ENCODE measurements around the gene OR6J1.
"Not testable (repeated sequence)": the region's sequence is repeated elsewhere in the genome, so short reads cannot be mapped to it uniquely, and the experiment has no call there.

OR6J1 gene

DNA sequence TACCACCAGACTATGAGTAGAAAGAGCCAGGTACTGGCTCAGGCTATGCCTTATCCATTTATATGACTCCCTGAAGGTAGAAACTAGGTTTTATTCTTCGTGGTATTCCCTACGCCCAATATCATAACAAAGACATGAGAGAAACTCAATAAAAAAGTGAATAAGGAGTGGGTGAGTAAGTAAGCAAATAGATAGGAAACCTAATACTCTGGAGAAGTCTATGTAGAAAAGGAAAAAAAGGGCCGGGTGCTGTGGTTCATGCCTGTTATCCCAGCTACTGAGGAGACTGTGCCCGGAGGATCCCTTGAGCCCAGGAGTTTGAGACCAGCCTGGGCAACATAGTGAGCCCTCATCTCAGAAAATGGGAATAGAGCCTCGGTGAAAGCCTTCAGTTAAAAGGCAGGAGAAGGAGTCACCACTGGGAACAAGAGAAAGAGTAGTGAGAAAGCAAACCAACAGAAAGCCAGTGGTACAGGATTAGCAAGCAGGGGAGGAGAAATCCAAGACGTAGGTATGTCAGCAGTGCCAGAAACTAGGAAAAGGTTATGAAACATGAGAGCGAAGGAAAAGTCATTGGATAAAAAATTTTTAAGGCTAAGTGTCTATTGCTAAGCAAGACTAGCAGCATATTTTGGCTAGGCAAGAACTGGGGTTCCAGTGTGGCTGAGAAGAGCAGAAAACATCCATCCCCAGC is 6.0 kb upstream of the OR6J1 start:
- no peak for DNase-seq

DNA sequence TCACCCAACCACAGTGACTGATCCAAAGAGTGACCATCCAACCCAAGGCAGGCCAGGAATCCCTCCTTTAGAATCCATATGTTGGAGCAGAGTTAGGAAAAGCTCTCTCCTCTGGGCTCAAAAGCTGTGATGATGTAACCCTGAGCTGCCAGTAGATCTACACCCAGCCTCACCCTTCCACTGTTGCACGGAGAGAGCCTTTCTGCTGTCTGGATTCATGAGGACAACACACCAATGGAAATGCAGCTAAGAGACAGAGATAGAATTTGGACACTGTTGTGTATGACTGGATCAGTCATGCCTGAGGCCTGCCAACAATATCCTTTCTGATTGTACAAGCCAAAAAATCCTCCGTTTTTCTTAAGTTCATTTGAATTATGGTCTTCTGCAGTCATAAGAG is 4.4 kb upstream of the OR6J1 start:
- DNase-seq: no peak

DNA sequence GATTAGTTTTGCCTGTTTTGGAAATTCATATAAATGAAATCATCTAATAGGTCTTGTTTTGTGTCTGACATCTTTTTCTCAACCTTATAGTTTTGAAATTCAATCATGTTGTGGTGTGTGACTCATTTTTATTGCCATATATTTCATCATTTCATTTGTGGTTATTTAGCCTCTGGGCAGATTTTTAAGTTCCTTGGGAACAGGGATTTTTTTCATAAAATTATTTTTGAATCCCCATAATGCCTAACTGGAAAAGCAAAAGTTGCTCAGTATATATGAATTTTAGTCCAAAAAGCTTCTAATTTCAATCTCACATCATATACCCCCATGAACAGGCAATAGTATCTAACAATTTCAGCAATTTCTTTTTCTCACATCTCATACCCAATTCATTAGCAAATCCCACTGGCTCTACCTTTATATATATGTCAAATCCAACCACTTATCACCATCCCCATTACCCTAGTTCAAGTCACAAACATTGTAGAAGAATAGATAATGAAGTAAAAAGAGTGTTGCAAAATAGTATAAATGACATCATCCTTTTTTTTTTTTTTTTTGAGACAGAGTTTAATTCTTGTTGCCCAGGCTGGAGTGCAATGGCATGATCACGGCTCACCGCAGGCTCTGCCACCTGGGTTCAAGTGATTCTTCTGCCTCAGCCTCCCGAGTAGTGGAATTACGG is 2.6 kb upstream of the OR6J1 start:
- DNase-seq: no peak

DNA sequence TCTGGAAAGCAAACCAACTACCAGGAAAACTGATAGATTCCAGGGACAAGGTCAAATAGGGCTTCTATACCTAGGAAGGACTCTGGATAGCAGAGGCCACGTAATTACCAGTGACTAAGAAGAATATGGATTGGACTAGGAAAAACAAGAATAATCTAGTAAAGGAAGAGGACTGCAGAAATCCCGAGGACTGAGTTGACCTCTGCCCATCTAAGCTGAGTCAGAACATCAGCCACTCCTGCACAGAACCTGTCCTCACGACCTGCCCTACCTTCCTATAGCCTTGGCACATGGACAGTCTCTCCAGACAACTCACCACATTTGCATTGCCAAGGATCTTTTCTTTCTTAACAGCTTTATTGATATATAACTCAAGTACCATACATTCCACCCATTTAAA is 2.3 kb downstream of the OR6J1 start:
- no peak for DNase-seq

DNA sequence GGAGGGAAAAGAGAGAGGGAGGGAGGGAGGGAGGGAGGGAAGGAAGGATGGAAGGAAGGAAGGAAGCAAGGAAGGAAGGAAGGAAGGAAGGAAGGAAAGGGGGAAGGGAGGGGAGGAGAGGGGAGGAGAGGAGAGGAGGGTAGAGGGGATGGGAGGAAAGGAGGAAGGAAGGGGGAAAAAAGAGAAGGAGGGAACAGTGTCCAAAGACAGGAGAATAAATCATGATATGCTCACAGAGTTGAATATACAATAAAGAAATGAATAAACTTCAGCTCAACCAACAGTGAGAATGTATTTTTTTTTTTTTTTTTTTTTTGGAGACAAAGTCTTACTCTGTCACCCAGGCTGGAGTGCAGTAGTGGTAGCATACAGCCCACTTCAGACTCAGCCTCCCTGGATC is 4.0 kb downstream of the OR6J1 start:
- no peak for DNase-seq

DNA sequence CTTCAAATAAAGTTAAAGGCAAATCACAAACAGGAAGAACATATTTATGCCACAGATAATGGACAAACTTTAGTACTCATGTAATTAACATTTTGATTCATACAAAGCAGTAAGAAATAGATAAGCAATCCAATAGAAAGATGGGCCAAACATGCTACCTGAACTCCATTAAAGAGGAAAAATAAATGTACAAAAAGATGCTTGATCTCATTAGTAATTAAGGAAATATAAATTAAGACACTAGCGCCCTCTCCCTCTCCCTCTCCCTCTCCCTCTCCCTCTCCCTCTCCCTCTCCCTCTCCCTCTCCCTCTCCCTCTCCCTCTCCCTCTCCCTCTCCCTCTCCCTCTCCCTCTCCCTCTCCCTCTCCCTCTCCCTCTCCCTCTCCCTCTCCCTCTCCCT is 8.2 kb downstream of the OR6J1 start:
- not testable (repeated sequence) for DNase-seq

- no peak for DNase-seq
Measured at GRCh38 chr14:22634233-22634900, 9.8 kb downstream of the OR6J1 start.

- DNase-seq: no peak
Measured at GRCh38 chr14:22630486-22630885, 13.7 kb downstream of the OR6J1 start.

GRCh38 chr14:22630066-22630465 is 14.1 kb downstream of the OR6J1 start:
- no peak for DNase-seq

DNA sequence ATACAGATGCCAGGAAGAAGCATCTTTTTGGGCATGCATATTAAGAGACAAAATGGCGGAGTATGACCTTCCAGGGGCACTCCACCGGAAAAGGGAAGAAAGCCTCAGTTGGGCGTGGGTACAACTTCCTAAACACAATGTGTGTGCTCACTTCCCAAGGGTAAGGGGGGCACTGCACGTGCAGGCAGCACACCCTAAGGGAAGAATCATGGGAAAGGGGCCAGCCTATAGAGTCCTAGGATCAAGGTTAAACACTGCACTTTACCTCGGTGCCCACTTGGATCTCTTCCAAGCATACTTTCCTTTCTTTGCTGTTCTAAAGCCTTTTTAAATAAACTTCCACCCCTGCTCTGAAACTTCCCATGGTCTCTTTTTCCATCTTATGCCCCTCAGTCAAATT is 14.8 kb downstream of the OR6J1 start:
- DNase-seq: no peak

- no peak for DNase-seq
Measured at GRCh38 chr14:22627506-22628263, 16.5 kb downstream of the OR6J1 start.

DNA sequence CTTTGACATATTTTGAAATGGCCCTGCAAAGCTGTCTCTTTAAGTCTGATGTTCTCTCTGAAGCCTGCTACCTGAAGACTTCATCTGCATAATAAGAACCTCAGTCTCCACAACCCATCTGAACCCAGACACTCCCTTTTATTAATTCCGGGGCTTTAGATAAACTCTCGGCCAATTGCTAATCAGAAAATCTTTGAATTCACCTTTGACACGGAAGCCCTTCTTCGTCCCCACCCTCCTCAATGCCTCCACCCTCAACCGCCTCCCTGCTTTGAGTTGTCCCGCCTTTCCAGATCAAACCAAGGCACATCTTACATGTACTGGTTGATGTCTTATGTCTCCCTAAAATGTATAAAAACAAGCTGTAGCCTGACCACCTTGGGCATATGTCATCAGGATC is 17.6 kb downstream of the OR6J1 start:
- DNase-seq: no peak

DNA sequence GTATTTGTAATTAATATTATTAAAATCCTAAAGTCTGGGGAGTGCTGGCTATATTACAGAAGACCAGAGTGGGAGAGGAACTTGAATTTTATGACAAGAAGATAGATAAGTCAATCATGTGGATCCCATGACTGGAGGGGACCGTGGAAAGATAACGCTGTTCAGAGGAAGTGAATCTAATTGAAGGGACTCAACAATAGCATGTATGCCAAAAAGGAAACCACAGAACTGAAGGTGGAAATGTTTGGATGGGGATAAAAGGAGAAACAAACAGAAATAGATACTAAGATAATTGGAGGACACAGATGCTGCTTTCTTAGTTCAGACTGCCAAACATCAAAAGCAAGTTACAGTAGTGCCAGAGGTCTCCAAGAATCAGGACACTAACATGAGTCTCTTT is 21.1 kb downstream of the OR6J1 start:
- DNase-seq: no peak

- DNase-seq: no peak
Measured at GRCh38 chr14:22622255-22622654, 21.9 kb downstream of the OR6J1 start.

DNA sequence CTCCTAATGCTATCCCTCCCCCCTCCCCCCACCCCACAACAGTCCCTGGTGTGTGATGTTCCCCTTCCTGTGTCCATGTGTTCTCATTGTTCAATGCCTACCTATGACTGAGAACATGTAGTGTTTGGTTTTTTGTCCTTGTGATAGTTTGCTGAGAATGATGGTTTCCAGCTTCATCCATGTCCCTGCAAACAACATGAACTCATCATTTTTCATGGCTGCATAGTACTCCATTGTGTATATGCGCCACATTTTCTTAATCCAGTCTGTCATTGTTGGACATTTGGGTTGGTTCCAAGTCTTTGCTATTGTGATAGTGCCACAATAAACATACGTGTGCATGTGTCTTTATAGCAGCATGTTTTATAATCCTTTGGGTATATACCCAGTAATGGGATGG is 28.4 kb downstream of the OR6J1 start:
- DNase-seq: not testable (repeated sequence)

DNA sequence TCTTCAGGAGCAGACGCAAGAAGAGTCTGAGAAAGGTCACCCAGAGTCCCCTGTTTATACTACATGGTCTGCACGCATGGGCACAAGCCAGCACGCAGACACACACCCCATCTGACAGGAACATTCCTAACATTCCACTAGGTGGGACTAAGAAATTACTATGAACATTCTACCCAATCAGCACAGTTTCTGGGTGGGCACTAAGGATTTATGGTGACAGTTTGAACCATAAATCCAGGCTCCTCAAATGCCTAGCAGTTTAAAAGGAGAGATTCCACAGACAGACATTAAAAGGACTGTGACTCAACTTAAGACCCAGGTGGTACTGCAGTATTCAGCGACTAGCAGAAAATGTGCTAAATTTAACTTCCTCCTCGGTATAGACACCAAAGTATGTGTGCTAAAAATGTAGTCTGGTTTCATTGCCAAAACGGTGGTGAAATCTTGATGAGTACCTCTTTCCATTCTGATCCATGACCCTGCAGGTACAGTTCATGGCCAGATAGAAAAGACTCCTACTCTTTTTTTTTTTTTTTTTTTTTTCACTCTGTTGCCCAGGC is 29.8 kb downstream of the OR6J1 start:
- DNase-seq: no peak

DNA sequence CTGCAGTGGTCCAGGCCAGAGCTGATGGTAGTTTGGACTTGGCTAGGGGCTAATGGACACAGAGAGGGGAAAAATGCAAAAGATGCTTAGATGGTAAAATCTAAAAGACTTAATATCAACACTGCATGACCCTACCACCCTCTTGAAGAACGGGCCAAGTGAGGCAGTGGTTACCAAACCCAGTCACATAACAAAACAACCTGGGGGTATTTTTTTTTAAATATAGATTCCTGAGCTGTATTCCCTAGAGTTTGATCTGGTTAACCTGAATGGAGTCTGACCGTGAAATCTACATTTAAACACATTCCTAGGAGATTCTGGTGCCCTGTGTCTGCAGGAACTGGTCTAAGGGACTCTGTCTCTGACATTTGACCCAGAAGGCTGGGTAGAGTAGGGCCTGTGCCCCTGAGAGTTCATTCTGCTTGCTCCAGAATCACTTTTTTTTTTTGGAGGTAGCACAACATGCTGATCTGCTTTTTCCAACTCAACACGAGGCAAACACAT is 30.4 kb downstream of the OR6J1 start:
- no peak for DNase-seq

DNA sequence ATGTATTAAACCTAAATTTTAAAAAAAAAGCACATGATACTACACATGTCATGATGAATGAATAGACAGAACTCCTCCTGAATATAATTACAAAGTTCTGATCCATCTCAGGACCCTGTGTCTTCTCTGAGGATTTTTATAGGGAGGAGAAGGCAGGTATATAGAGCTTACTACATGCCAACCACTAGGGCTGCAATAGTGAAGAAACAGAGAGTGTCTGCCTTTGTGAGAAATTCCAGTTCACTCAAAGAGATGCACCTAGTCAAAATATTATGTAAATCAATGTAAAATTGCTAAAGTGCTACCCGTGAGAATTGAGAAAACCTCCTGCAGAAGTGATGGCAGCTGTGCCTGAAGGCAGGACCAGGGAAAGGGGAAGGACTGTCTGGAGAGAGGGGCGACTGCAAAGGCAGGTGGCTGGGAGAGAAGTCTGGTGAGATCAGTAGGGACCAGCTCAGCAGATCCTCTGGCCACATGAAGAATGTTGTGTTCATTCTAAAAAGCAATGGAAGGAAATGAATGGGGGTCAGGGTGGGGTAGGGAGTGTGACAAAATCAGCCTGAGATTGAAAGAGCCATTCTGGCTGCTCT is 31.0 kb downstream of the OR6J1 start:
- DNase-seq: no peak

DNA sequence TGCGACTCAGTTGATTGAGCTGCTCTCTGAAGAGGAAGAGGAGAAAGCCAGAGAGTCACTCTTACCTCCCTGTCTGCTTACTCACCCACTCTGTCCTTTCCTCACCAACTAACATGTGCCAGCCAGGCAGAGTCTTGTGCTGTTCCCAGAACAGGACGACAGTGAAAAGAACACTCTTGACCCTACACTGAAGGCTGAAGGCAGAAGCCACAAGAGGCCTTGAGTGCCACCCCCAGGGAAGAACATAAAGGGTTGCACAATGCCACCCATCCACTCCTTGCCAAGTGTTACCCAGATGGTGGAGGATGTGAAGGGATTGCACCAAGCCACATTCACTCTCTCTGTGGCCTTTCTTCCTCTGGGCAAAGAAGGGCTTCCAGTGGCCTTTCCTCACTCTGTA is 33.2 kb downstream of the OR6J1 start:
- DNase-seq: no peak

- no peak for DNase-seq
Measured at GRCh38 chr14:22607291-22607690, 36.9 kb downstream of the OR6J1 start.

GRCh38 chr14:22606380-22606779 is 37.8 kb downstream of the OR6J1 start:
- no peak for DNase-seq

- no peak for DNase-seq
Measured at GRCh38 chr14:22602862-22603261, 41.3 kb downstream of the OR6J1 start.

- DNase-seq: no peak
Measured at GRCh38 chr14:22601996-22602395, 42.2 kb downstream of the OR6J1 start.

All from CD4-positive, alpha-beta T cell treated with Interleukin-1 beta for 1 hour (primary cell).